ENCODE measurements around the gene CST6. TPM values are rescaled to one million over a fixed set of nuclear protein-coding genes. Genes with fewer than 3 reads are reported as not detected.

CST6 gene
- total RNA-seq, 1 donor from 2014 or later = not detected

DNA sequence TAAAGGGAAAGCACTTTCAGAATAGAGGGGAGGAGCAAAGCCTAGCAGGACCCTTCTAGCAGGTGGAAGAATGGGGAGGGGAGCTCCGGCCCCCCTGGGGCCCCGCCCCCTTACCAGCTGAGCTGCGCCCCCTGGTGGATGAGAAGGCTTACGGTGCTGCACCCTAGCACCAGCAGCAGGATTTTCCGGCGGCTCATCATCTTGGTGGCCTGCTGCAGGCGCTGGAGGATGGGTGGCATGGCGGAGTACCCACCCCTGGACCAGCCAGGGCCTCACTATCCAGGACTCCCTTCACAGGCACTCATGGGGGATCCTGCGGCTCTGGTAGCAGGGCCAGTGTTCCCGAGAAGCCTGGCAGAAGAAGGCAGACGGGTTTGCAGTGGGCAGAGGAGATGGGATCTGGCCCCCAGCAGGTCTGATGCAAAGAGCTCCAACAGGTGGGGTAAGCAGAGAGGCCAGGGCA, 33.4 kb downstream of the CST6 start:
- Mint-ChIP-seq H3K4me1 (ENCODE audit: low read depth) (peaks cover 12% of the 10 kb centered on the region), H3K27me3 (no peaks in the 10 kb centered on the region), H3K27ac (no peak overlapping the region), H3K4me3 (ENCODE audit: low read depth) (no peak overlapping the region), H3K9me3 (ENCODE audit: low read depth) (no peaks in the 10 kb centered on the region), H3K36me3 (ENCODE audit: insufficient read depth) (no peaks in the 10 kb centered on the region)
- peak; percentile 88 for DNase-seq (ENCODE audit: low spot score, unreplicated experiment)
- TF ChIP-seq, protein P1, sequence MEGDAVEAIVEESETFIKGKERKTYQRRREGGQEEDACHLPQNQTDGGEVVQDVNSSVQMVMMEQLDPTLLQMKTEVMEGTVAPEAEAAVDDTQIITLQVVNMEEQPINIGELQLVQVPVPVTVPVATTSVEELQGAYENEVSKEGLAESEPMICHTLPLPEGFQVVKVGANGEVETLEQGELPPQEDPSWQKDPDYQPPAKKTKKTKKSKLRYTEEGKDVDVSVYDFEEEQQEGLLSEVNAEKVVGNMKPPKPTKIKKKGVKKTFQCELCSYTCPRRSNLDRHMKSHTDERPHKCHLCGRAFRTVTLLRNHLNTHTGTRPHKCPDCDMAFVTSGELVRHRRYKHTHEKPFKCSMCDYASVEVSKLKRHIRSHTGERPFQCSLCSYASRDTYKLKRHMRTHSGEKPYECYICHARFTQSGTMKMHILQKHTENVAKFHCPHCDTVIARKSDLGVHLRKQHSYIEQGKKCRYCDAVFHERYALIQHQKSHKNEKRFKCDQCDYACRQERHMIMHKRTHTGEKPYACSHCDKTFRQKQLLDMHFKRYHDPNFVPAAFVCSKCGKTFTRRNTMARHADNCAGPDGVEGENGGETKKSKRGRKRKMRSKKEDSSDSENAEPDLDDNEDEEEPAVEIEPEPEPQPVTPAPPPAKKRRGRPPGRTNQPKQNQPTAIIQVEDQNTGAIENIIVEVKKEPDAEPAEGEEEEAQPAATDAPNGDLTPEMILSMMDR (IDR thresholded peaks at IDR 0.05; ENCODE audit: unreplicated experiment) = peak; percentile 96

DNA sequence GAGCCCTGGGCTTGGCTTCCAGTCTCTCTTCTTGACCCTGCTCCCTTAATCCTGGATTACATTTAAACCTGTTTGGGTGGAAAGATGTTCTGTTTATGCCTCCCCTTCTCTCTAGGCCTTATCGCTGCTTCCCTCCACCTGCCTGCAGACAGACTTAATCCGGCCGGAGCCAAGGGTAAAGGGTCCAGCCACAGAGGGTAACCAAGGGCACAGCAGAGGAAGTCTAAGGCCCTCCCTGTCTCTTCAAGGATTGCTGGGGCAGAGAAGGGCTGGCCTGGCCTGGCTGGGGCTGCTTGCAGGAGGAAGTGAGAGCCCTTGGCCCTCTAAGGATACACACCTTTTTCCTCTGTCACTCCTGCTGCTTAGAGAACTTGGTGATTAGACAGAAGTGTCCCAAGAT, 35.1 kb downstream of the CST6 start:
- Mint-ChIP-seq H3K27me3 (no peaks in the 10 kb centered on the region), H3K27ac (no peak overlapping the region), H3K9me3 (ENCODE audit: low read depth) (no peaks in the 10 kb centered on the region), H3K36me3 (ENCODE audit: insufficient read depth) (no peaks in the 10 kb centered on the region), H3K4me3 (ENCODE audit: low read depth) (no peak overlapping the region), H3K4me1 (ENCODE audit: low read depth) (peaks cover 23% of the 10 kb centered on the region)
- TF ChIP-seq, protein P1 (IDR thresholded peaks at IDR 0.05; ENCODE audit: unreplicated experiment) = no peak
- no peak for DNase-seq (ENCODE audit: low spot score, unreplicated experiment)

DNA sequence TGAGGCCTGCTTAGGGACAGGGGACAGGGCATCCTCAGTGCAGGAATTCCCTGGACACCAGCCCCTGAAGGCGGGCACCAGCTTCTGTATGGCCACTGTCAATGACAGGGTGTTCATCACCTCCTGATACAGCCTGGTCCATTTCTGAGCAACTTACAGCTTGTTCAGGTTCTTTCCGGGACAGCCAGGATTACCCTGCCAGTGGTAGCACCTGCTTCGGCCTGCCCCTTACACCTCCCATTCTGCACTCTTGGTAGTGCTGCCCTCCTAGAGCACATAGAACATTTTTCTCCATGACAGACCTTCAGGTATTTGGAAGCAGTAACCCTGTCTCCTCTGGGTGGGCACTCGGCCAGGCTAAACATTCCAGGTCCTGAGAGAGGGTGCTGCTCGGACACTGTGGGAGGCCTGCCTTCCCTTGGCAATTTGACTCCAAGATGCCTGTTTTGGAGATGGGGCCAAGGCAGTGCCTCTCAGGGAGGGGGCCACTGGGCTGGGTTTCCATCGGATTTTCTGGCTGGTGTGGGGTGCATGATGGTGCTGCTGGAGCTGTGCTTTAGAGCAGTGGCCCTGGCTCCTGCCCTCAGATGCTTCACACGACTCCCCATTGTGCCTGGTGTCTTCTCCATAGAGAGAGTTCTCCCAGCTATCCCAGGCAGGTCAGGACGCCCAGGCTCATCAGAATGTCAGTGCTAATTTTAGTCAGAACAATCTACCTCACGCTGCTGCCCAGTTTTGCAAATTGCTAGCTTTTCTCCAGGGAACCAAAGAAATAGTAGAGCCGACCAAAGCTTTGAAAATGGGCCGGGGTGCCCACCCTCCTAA, 35.9 kb downstream of the CST6 start:
- H3K27ac Mint-ChIP-seq = no peak overlapping the region
- H3K4me1 Mint-ChIP-seq (ENCODE audit: low read depth) = peaks cover 28% of the 10 kb centered on the region
- H3K9me3 Mint-ChIP-seq (ENCODE audit: low read depth) = no peaks in the 10 kb centered on the region
- no peak for DNase-seq (ENCODE audit: low spot score, unreplicated experiment)
- H3K27me3 Mint-ChIP-seq = no peaks in the 10 kb centered on the region
- H3K4me3 Mint-ChIP-seq (ENCODE audit: low read depth) = peak overlapping the region; percentile 51
- H3K36me3 Mint-ChIP-seq (ENCODE audit: insufficient read depth) = peaks cover 2% of the 10 kb centered on the region
- TF ChIP-seq, protein P1 (IDR thresholded peaks at IDR 0.05; ENCODE audit: unreplicated experiment) = no peak

DNA sequence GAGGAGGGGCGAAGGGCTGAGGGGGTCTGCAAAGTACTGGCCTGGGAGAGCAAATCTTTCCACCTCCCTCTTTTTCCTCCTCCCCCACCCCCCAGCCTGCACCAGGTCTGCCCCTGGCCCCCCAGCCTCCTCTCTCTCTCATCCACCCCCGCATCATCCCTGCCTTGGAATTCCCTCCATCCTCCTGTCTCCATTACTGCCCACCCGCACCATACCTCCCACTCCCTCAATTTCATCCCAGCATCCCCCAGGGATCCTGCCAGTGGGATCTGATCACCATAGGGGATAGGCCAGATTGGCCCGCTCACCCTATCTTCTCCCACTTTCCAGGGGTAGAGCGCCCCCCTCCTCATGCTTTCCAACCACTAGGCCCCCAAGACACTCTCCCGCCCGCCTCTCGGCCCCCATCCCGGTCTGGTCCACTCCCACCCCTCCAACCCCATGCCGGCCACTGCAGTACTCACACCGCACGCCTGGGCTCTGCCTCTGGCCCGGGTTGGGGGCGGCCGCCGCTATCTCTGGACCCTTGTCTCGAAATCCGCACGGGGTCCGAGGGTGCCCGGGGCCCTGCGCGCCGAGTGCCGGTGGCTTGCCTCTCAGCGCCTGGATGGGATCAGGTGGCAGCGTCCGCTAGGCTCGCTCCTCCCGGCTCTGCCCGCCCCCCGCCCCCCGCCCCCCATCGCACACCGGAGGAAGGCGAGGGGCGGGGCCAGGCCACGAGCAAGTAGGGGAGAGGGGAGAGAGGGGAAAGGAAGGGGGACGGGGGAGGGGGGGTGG, 36.9 kb downstream of the CST6 start, which contains the start of gene GAL3ST3:
Gene GAL3ST3 (minus strand): TSS at position 615 of the 777 bp plus-strand sequence. CDS start 3,746 bp downstream, outside the sequence.
- Mint-ChIP-seq H3K9me3 (ENCODE audit: low read depth) (no peaks in the 10 kb centered on the region), H3K4me1 (ENCODE audit: low read depth) (peaks cover 34% of the 10 kb centered on the region), H3K27me3 (no peaks in the 10 kb centered on the region), H3K27ac (peak within 1 kb of the TSS; percentile 49), H3K36me3 (ENCODE audit: insufficient read depth) (peaks cover 3% of the 10 kb centered on the region), H3K4me3 (ENCODE audit: low read depth) (peak within 1 kb of the TSS; percentile 66)
- DNase-seq (ENCODE audit: low spot score, unreplicated experiment) = peak; percentile 29
- TF ChIP-seq, protein P1 (IDR thresholded peaks at IDR 0.05; ENCODE audit: unreplicated experiment) = no peak

DNA sequence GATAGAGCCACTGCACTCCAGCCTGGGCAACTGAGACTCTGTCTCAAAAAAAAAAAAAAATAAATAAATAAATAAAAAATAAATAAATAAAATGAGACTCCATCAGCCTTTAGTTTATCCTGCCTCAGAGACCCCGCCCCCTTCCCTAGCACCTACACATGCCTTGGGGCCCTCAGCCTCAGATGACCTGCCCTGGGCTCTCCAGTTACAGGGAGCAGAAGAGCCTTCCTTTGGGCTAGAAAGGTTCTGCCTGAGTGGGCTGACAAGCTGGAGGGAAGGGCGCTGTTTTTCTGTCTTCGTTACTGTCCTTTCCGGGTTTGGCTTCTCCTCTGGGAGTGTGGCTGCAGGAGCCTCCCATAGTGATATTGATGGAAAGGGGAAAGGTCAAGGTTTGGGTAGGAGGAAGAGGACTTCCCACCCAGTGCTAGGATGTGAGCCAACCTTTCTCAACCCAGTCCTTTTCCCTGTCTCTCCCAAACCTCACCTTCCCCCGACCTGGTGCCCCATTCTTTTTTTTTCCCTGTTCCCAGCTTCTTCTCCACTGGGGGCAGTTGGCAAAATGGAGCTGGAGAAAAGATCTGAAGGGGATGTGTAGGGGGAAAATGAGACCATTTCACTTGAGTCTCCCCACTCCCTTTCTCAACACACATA, 38.9 kb downstream of the CST6 start:
- Mint-ChIP-seq H3K27ac (peak overlapping the region; percentile 98), H3K4me1 (ENCODE audit: low read depth) (peaks cover 32% of the 10 kb centered on the region), H3K9me3 (ENCODE audit: low read depth) (no peaks in the 10 kb centered on the region), H3K27me3 (no peaks in the 10 kb centered on the region), H3K36me3 (ENCODE audit: insufficient read depth) (peaks cover 9% of the 10 kb centered on the region), H3K4me3 (ENCODE audit: low read depth) (peak overlapping the region; percentile 99)
- TF ChIP-seq, protein P1 (IDR thresholded peaks at IDR 0.05; ENCODE audit: unreplicated experiment) = no peak
- DNase-seq (ENCODE audit: low spot score, unreplicated experiment) = no peak
